CD4-positive, alpha-beta T cell treated with Interleukin-17A for 4 hours (primary cell): ENCODE data around the gene UCK1.

ENCODE experiments used
- DNase-seq: peaks from one replicate; pipeline ENCODE4 v3.0.0-alpha.2; 2020; ENCODE audit warnings: mixed read lengths

The UCK1 gene

GRCh38 chr9:131530920-131531832 lies at the start of gene UCK1:
UCK1 (minus strand) TSS chr9:131531263; CDS start chr9:131531174, 89 bp downstream.
- peak; percentile 91 for DNase-seq

GRCh38 chr9:131580358-131580757 lies 49.3 kb upstream of the UCK1 start:
- no peak for DNase-seq

- DNase-seq: no peak
Measured at GRCh38 chr9:131579789-131580211, 48.7 kb upstream of the UCK1 start.

GRCh38 chr9:131578731-131579504 lies 47.9 kb upstream of the UCK1 start:
- DNase-seq: peak; percentile 69

GRCh38 chr9:131578021-131578420 lies 47.0 kb upstream of the UCK1 start:
- no peak for DNase-seq

- no peak for DNase-seq
Measured at GRCh38 chr9:131577005-131578000, 46.2 kb upstream of the UCK1 start.

- DNase-seq: no peak
Measured at GRCh38 chr9:131575946-131576853, 45.1 kb upstream of the UCK1 start.

GRCh38 chr9:131574730-131575640 lies 43.9 kb upstream of the UCK1 start:
- no peak for DNase-seq

- no peak for DNase-seq
Measured at GRCh38 chr9:131567910-131568309, 36.8 kb upstream of the UCK1 start.

- DNase-seq: no peak
Measured at GRCh38 chr9:131566158-131566557, 35.1 kb upstream of the UCK1 start.

GRCh38 chr9:131565369-131565768 lies 34.3 kb upstream of the UCK1 start:
- DNase-seq: no peak

- no peak for DNase-seq
Measured at GRCh38 chr9:131562032-131562959, 31.2 kb upstream of the UCK1 start.

- no peak for DNase-seq
Measured at GRCh38 chr9:131559421-131560000, 28.4 kb upstream of the UCK1 start.

GRCh38 chr9:131557855-131558548 lies 26.9 kb upstream of the UCK1 start:
- no peak for DNase-seq

- DNase-seq: no peak
Measured at GRCh38 chr9:131555841-131556673, 25.0 kb upstream of the UCK1 start.

- DNase-seq: no peak
Measured at GRCh38 chr9:131554843-131555351, 23.8 kb upstream of the UCK1 start.
